Vagina (tissue), 2 donors: ENCODE measurements around the gene LY6G5B. TPM values are rescaled to one million over a fixed set of nuclear protein-coding genes. Genes with fewer than 3 reads are reported as not detected.

Experiments used
- DNase-seq, 2 donors: peaks; one replicate each; pipeline ENCODE4 v3.0.0-alpha.2; 2017; ENCODE audit errors: extremely low spot score in 2 of 2
- H3K27ac ChIP-seq: fragments of 200-600 bp; sonication (generic); one replicate; pipeline ENCODE4 v1.5.1; 2019
- H3K27me3 ChIP-seq: fragments of 200-600 bp; sonication (generic); one replicate; pipeline ENCODE4 v1.5.1; 2019
- H3K36me3 ChIP-seq, 2 donors: fragments of 200-600 bp; sonication (generic); one replicate each; pipeline ENCODE4 v1.5.1; 2017 to 2019
- H3K4me1 ChIP-seq: fragments of 200-600 bp; sonication (generic); one replicate; pipeline ENCODE4 v1.5.1; 2019
- H3K4me3 ChIP-seq, 2 donors: fragments of 200-600 bp; sonication (generic); 1 replicate in 1 of 2; 2 replicates in 1 of 2; pipeline ENCODE4 v1.5.1; 2016 to 2019
- H3K9me3 ChIP-seq: fragments of 200-600 bp; sonication (generic); one replicate; pipeline ENCODE4 v1.5.1; 2019
- POLR2A ChIP-seq, 2 donors: fragments of 450-650 bp; IDR thresholded peaks; one replicate each; pipeline ENCODE4 v1.6.1; 2017; ENCODE audit warnings: antibody characterized with exemption in 2 of 2, mild to moderate bottlenecking in 2 of 2, moderate library complexity in 2 of 2
- POLR2AphosphoS5 ChIP-seq, 2 donors: sonication (generic); formaldehyde crosslinking; IDR thresholded peaks; one replicate each; pipeline ENCODE4 v1.9.0; 2017; ENCODE audit warnings: antibody characterized with exemption in 2 of 2, mild to moderate bottlenecking in 2 of 2, low read depth in 1 of 2; ENCODE audit not compliant: insufficient read depth in 1 of 2
- intact Hi-C: fragments of 100-400 bp; cut with DNase I; formaldehyde crosslinking; loops from one replicate; pipeline ENCODE4 v1.15.1; 2023
- total RNA-seq: library from RNA; depleted of rRNA; stranded (reverse); fragments of >200 nt; gene quantifications from one replicate; pipeline ENCODE4 v1.2.3, GENCODE V29; 2016
- TF ChIP-seq, protein P1 (sequence below), 3 experiments: fragments of 450-650 bp in 2 of 3; fragments of 200-600 bp in 1 of 3; sonication (generic) in 1 of 3; IDR thresholded peaks; one replicate each; pipeline ENCODE4 v1.5.1; 2017 to 2019; ENCODE audit warnings: antibody characterized with exemption in 3 of 3, mild to moderate bottlenecking in 2 of 3, moderate library complexity in 2 of 3

The LY6G5B gene
- total RNA-seq, 1 donor from 2014 or later: 7.4 TPM

DNA sequence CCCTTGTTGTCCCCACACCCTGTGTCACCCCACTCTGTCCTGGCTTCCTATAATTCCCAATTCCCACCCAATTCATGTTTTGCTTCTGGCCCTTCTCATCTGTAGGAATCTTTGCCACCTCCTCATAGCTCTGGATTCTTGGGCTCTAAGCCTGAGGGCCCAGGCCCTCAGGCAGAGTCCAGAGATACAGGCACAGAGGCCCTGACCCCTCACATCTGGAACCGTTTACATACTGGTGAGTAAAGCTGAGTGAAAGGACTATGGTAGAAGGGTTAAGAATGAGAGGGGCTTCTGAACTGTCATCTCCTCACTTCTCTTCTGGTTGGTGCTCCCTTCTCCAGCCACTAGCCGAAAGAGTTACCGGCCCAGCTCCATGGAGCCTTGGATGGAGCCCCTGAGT lies 35.6 kb upstream of the LY6G5B start:
- Histone ChIP-seq H3K4me1 (no peaks in the 10 kb centered on the region), H3K27ac (no peak overlapping the region), H3K4me3 (no peak overlapping the region), H3K36me3 (peaks cover 0 to 94% of the 10 kb centered on the region in 2 donors), H3K27me3 (no peaks in the 10 kb centered on the region), H3K9me3 (no peaks in the 10 kb centered on the region)
- no peak for TF ChIP-seq POLR2A (IDR thresholded peaks at IDR 0.05)
- TF ChIP-seq, protein P1, sequence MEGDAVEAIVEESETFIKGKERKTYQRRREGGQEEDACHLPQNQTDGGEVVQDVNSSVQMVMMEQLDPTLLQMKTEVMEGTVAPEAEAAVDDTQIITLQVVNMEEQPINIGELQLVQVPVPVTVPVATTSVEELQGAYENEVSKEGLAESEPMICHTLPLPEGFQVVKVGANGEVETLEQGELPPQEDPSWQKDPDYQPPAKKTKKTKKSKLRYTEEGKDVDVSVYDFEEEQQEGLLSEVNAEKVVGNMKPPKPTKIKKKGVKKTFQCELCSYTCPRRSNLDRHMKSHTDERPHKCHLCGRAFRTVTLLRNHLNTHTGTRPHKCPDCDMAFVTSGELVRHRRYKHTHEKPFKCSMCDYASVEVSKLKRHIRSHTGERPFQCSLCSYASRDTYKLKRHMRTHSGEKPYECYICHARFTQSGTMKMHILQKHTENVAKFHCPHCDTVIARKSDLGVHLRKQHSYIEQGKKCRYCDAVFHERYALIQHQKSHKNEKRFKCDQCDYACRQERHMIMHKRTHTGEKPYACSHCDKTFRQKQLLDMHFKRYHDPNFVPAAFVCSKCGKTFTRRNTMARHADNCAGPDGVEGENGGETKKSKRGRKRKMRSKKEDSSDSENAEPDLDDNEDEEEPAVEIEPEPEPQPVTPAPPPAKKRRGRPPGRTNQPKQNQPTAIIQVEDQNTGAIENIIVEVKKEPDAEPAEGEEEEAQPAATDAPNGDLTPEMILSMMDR (IDR thresholded peaks at IDR 0.05): no peak
- no peak for TF ChIP-seq POLR2AphosphoS5 (IDR thresholded peaks at IDR 0.05; ENCODE audit: insufficient read depth in 1 of 2, low read depth in 1 of 2)
- DNase-seq: no peak
- intact Hi-C loops: no loop called here

GRCh38 chr6:31634969-31635575 lies 34.7 kb upstream of the LY6G5B start:
- intact Hi-C loops: no loop called here
- Histone ChIP-seq H3K36me3 (peaks cover 0 to 94% of the 10 kb centered on the region in 2 donors), H3K27ac (no peak overlapping the region), H3K9me3 (no peaks in the 10 kb centered on the region), H3K4me3 (no peak overlapping the region), H3K4me1 (no peaks in the 10 kb centered on the region), H3K27me3 (no peaks in the 10 kb centered on the region)
- DNase-seq: no peak
- TF ChIP-seq POLR2AphosphoS5 (IDR thresholded peaks at IDR 0.05; ENCODE audit: insufficient read depth in 1 of 2, low read depth in 1 of 2): no peak
- no peak for TF ChIP-seq POLR2A (IDR thresholded peaks at IDR 0.05)
- TF ChIP-seq, protein P1 (IDR thresholded peaks at IDR 0.05): no peak

GRCh38 chr6:31636698-31637596 lies 32.8 kb upstream of the LY6G5B start:
- H3K4me1 ChIP-seq: no peaks in the 10 kb centered on the region
- H3K36me3 ChIP-seq: peaks cover 0 to 96% of the 10 kb centered on the region in 2 donors
- H3K4me3 ChIP-seq: no peak overlapping the region
- no peaks in the 10 kb centered on the region for H3K27me3 ChIP-seq
- no peak overlapping the region for H3K27ac ChIP-seq
- intact Hi-C loops: no loop called here
- H3K9me3 ChIP-seq: no peaks in the 10 kb centered on the region
- no peak for DNase-seq
- TF ChIP-seq POLR2A (IDR thresholded peaks at IDR 0.05) (no peak), POLR2AphosphoS5 (IDR thresholded peaks at IDR 0.05; ENCODE audit: insufficient read depth in 1 of 2, low read depth in 1 of 2) (no peak)
- TF ChIP-seq, protein P1 (IDR thresholded peaks at IDR 0.05): no peak

DNA sequence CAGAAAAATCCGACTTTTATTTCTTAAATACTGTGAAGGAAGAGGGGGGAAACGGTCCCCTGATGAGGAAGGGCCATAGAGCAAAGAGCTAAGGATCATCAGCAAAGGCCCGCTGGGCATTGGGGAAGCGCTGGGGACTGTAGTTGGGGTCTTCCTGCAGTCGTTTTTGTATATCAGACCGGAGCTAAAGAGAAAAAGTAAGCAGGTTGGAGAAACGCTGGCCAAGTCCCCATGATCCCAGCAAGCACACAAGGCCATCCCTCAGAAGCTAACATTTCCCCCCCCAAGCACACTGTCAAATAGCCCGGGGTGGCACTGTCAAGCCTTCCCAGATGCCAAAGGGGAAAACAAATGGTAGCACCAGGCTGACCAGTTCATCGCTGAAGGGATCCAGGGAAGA lies 30.7 kb upstream of the LY6G5B start:
- Histone ChIP-seq H3K4me1 (no peaks in the 10 kb centered on the region), H3K27me3 (no peaks in the 10 kb centered on the region), H3K4me3 (no peak overlapping the region), H3K27ac (no peak overlapping the region), H3K36me3 (peaks cover 0 to 95% of the 10 kb centered on the region in 2 donors), H3K9me3 (no peaks in the 10 kb centered on the region)
- intact Hi-C loops: no loop called here
- no peak for DNase-seq
- no peak for TF ChIP-seq POLR2AphosphoS5 (IDR thresholded peaks at IDR 0.05; ENCODE audit: insufficient read depth in 1 of 2, low read depth in 1 of 2)
- TF ChIP-seq POLR2A (IDR thresholded peaks at IDR 0.05): no peak
- TF ChIP-seq, protein P1 (IDR thresholded peaks at IDR 0.05): no peak

DNA sequence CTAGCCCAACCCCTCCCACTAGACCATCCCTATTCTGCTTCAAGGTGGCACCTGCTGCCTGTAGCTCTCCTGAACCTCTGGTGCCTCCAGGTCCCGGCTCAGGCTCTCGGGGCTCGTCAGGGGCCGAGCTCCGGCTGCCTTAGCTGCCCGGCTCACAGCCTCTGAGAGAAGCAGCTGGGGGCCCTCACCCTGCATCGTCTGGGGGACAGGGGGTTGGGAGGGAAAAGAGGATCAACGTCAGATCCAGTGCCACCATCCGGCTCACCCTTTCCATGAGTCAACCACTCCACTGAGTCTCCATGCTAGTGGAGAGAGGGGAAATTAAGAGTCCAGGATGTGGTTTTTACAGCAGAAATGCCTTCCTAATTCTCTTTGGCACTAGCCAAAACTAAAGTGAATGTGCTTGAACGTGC lies 30.3 kb upstream of the LY6G5B start:
- Histone ChIP-seq H3K4me3 (no peak overlapping the region), H3K36me3 (peaks cover 0 to 95% of the 10 kb centered on the region in 2 donors), H3K9me3 (no peaks in the 10 kb centered on the region), H3K27me3 (no peaks in the 10 kb centered on the region), H3K27ac (no peak overlapping the region), H3K4me1 (no peaks in the 10 kb centered on the region)
- no peak for DNase-seq
- intact Hi-C loops: no loop called here
- TF ChIP-seq POLR2A (IDR thresholded peaks at IDR 0.05) (no peak), POLR2AphosphoS5 (IDR thresholded peaks at IDR 0.05; ENCODE audit: insufficient read depth in 1 of 2, low read depth in 1 of 2) (no peak)
- TF ChIP-seq, protein P1 (IDR thresholded peaks at IDR 0.05): no peak
